Fibroblast of lung (primary cell): Measurements from ENCODE around the gene SORBS1. TPM values are rescaled to one million over a fixed set of nuclear protein-coding genes. Genes with fewer than 3 reads are reported as not detected.

Source experiments
- DNase-seq, 2 donors: peaks; one replicate each; pipeline versions ENCODE4 v3.0.0 to v3.0.0-alpha.2; 2010; ENCODE audit warnings: low read depth in 2 of 2
- H2AFZ ChIP-seq: 2 replicates; pipeline ENCODE4 v1.5.1; 2012; ENCODE audit warnings: low read length, control low read depth, inconsistent platforms
- H3K27ac ChIP-seq: 2 replicates; pipeline ENCODE4 v1.5.1; 2011; ENCODE audit warnings: low read length, control low read depth; ENCODE audit not compliant: insufficient read depth
- H3K27me3 ChIP-seq: 2 replicates; pipeline ENCODE4 v1.5.1; 2011; ENCODE audit warnings: mild to moderate bottlenecking, low read length; ENCODE audit not compliant: control insufficient read depth, insufficient read depth
- H3K36me3 ChIP-seq: 2 replicates; pipeline ENCODE4 v1.5.1; 2011; ENCODE audit warnings: low read length; ENCODE audit not compliant: control insufficient read depth, insufficient read depth
- H3K4me1 ChIP-seq: 2 replicates; pipeline ENCODE4 v1.5.1; 2011; ENCODE audit warnings: low read length; ENCODE audit not compliant: control insufficient read depth, insufficient read depth; ENCODE audit errors: extremely low read depth
- H3K4me2 ChIP-seq: 2 replicates; pipeline ENCODE4 v1.5.1; 2011; ENCODE audit warnings: low read length, control low read depth; ENCODE audit not compliant: insufficient read depth; ENCODE audit errors: extremely low read depth
- H3K4me3 ChIP-seq, 4 experiments: fragments of 200-600 bp in 1 of 4; sonication (generic) in 1 of 4; replicated peaks in 1 of 4; 2 replicates each; pipeline ENCODE4 v1.5.1; 2011 to 2016; ENCODE audit warnings: low read length in 4 of 4, low read depth in 3 of 4, mild to moderate bottlenecking in 3 of 4, control low read depth in 2 of 4, inconsistent platforms in 1 of 4, mixed read lengths in 1 of 4; ENCODE audit not compliant: insufficient read depth in 1 of 4; ENCODE audit errors: control extremely low read depth in 1 of 4
- H3K79me2 ChIP-seq: 2 replicates; pipeline ENCODE4 v1.5.1; 2012; ENCODE audit warnings: mild to moderate bottlenecking, low read length, inconsistent platforms; ENCODE audit not compliant: control insufficient read depth, insufficient read depth
- H3K9ac ChIP-seq: 2 replicates; pipeline ENCODE4 v1.5.1; 2011; ENCODE audit warnings: mild to moderate bottlenecking, low read length, control low read depth; ENCODE audit not compliant: insufficient read depth
- H3K9me3 ChIP-seq: 2 replicates; pipeline ENCODE4 v1.5.1; 2012; ENCODE audit warnings: low read depth, low read length; ENCODE audit not compliant: control insufficient read depth, insufficient read depth
- H4K20me1 ChIP-seq: 2 replicates; pipeline ENCODE4 v1.5.1; 2011; ENCODE audit warnings: low read length; ENCODE audit not compliant: control insufficient read depth, insufficient read depth; ENCODE audit errors: extremely low read depth
- CTCF ChIP-seq, 2 donors: IDR thresholded peaks in 1 of 2; conservative IDR thresholded peaks in 1 of 2; 1 replicate in 1 of 2; 2 replicates in 1 of 2; pipeline ENCODE4 v1.5.1; 2011 to 2012; ENCODE audit warnings: low read length in 2 of 2, control low read depth in 1 of 2, inconsistent platforms in 1 of 2, low read depth in 1 of 2, mild to moderate bottlenecking in 1 of 2
- EZH2 ChIP-seq: IDR thresholded peaks from 2 replicates; pipeline ENCODE4 v1.5.1; 2012; ENCODE audit warnings: low read length, control low read depth, mild to moderate bottlenecking; ENCODE audit errors: missing control alignments
- polyA plus RNA-seq, 2 donors: library from polyadenylated mRNA; depleted of rRNA in 1 of 2; stranded (reverse) in 1 of 2; unstranded in 1 of 2; fragments of >200 nt; gene quantifications; 2 replicates each; pipeline ENCODE4 v1.2.1, GENCODE V29; 2011 to 2012; ENCODE audit warnings: missing spikeins in 1 of 2
- total RNA-seq: library from RNA; depleted of rRNA; stranded (reverse); fragments of >200 nt; gene quantifications from 2 replicates; pipeline ENCODE4 v1.2.1, GENCODE V29; 2014

The SORBS1 gene
- total and polyA plus RNA-seq, 2 donors (not counting 1 experiment from before 2014, with no cell fraction given) = 0.33 to 0.50 TPM

GRCh38 chr10:95419399-95419798, 141.8 kb downstream of the SORBS1 start:
- Histone ChIP-seq H3K79me2 (no peaks in the 10 kb centered on the region), H3K27ac (no peak overlapping the region), H3K9me3 (no peaks in the 10 kb centered on the region), H3K4me1 (no peaks in the 10 kb centered on the region), H4K20me1 (no peaks in the 10 kb centered on the region), H3K4me2 (no peak overlapping the region), H3K4me3 (no peak overlapping the region), H3K27me3 (no peaks in the 10 kb centered on the region), H2AFZ (no peak overlapping the region), H3K36me3 (no peaks in the 10 kb centered on the region), H3K9ac (no peak overlapping the region)
- no peak for DNase-seq
- TF ChIP-seq EZH2 (no peak), CTCF (conservative IDR thresholded peaks at IDR 0.05 in 1 of 2, IDR thresholded peaks at IDR 0.05 in 1 of 2; ENCODE audit: low read depth in 1 of 2, low read length in 2 of 2) (no peak)

GRCh38 chr10:95416973-95417372, 144.2 kb downstream of the SORBS1 start:
- no peaks in the 10 kb centered on the region for H4K20me1 ChIP-seq
- H3K27me3 ChIP-seq = no peaks in the 10 kb centered on the region
- no peak overlapping the region for H2AFZ ChIP-seq
- H3K4me3 ChIP-seq = no peak overlapping the region
- H3K9ac ChIP-seq = no peak overlapping the region
- H3K79me2 ChIP-seq = no peaks in the 10 kb centered on the region
- no peaks in the 10 kb centered on the region for H3K36me3 ChIP-seq
- H3K4me2 ChIP-seq = no peak overlapping the region
- TF ChIP-seq EZH2 = no peak
- no peak for TF ChIP-seq CTCF (conservative IDR thresholded peaks at IDR 0.05 in 1 of 2, IDR thresholded peaks at IDR 0.05 in 1 of 2; ENCODE audit: low read depth in 1 of 2, low read length in 2 of 2)
- DNase-seq = no peak
- no peak overlapping the region for H3K27ac ChIP-seq
- no peaks in the 10 kb centered on the region for H3K4me1 ChIP-seq
- H3K9me3 ChIP-seq = no peaks in the 10 kb centered on the region

GRCh38 chr10:95416270-95416669, 144.9 kb downstream of the SORBS1 start:
- TF ChIP-seq CTCF (conservative IDR thresholded peaks at IDR 0.05 in 1 of 2, IDR thresholded peaks at IDR 0.05 in 1 of 2; ENCODE audit: low read depth in 1 of 2, low read length in 2 of 2) = no peak
- no peak for TF ChIP-seq EZH2
- Histone ChIP-seq H3K9me3 (no peaks in the 10 kb centered on the region), H3K4me1 (no peaks in the 10 kb centered on the region), H3K4me3 (no peak overlapping the region), H4K20me1 (no peaks in the 10 kb centered on the region), H3K79me2 (no peaks in the 10 kb centered on the region), H3K9ac (no peak overlapping the region), H3K27ac (no peak overlapping the region), H3K27me3 (no peaks in the 10 kb centered on the region), H3K36me3 (no peaks in the 10 kb centered on the region), H2AFZ (no peak overlapping the region), H3K4me2 (no peak overlapping the region)
- DNase-seq = no peak
